B cell (primary cell): ENCODE measurements around the gene CDK8.

Source experiments
- CTCF ChIP-seq: fragments of 200-600 bp; IDR thresholded peaks from one replicate; pipeline ENCODE4 v1.8.0; 2022; ENCODE audit warnings: antibody characterized with exemption, mild to moderate bottlenecking
- EZH2 ChIP-seq: IDR thresholded peaks from 2 replicates; pipeline ENCODE4 v1.6.1; 2012; ENCODE audit warnings: borderline replicate concordance, low read depth, mild to moderate bottlenecking, moderate library complexity, low read length; ENCODE audit not compliant: insufficient read depth, poor library complexity, severe bottlenecking

GRCh38 chr13:26247608-26248007 is 6.3 kb upstream of the CDK8 start:
- no peak for TF ChIP-seq CTCF
- TF ChIP-seq EZH2, result no peak
